Prostate gland (tissue), 2 donors: Measurements from ENCODE around the gene FAM120B.

Experiments
- POLR2A ChIP-seq: fragments of 450-650 bp; IDR thresholded peaks from one replicate; pipeline ENCODE4 v1.6.1; 2016; ENCODE audit warnings: antibody characterized with exemption, mild to moderate bottlenecking
- TF ChIP-seq, protein P1 (sequence below), 4 experiments: fragments of 200-600 bp in 2 of 4; fragments of 450-650 bp in 2 of 4; sonication (generic) in 2 of 4; IDR thresholded peaks; 1 replicate in 3 of 4; 2 replicates in 1 of 4; pipeline ENCODE4 v1.5.1; 2016 to 2019; ENCODE audit warnings: antibody characterized with exemption in 4 of 4, mild to moderate bottlenecking in 2 of 4, moderate library complexity in 2 of 4

DNA sequence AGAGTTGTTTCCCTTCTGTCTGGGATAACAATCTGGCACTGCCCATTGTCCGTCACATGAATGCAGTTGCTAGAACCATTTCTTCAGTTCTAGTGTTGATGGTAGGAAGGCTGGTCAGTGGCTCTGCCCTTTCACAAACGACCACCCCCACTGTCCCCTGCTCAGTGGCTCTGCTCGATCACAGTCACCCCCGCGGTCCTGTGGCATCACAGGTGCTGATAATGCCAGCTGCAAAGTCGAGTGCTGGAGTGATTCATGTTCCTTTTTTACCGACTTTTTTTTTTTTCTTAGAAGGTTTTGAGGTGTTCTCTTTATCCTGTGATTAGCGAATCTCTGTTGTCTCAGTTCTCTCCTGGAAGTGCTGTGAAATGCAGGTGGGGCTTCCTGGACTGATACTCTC is 22.8 kb downstream of the FAM120B start:
- no peak for TF ChIP-seq POLR2A
- TF ChIP-seq, protein P1, sequence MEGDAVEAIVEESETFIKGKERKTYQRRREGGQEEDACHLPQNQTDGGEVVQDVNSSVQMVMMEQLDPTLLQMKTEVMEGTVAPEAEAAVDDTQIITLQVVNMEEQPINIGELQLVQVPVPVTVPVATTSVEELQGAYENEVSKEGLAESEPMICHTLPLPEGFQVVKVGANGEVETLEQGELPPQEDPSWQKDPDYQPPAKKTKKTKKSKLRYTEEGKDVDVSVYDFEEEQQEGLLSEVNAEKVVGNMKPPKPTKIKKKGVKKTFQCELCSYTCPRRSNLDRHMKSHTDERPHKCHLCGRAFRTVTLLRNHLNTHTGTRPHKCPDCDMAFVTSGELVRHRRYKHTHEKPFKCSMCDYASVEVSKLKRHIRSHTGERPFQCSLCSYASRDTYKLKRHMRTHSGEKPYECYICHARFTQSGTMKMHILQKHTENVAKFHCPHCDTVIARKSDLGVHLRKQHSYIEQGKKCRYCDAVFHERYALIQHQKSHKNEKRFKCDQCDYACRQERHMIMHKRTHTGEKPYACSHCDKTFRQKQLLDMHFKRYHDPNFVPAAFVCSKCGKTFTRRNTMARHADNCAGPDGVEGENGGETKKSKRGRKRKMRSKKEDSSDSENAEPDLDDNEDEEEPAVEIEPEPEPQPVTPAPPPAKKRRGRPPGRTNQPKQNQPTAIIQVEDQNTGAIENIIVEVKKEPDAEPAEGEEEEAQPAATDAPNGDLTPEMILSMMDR (IDR thresholded peaks at IDR 0.05): no peak
